ENCODE results near the gene ATXN2. TPM values are rescaled to one million over a fixed set of nuclear protein-coding genes. Genes with fewer than 3 reads are reported as not detected.

The ATXN2 gene
- total and polyA plus RNA-seq, 9 of the 15 experiments (the other 6 are each of a cell fraction or from before 2014, with no cell fraction given): 16.8 to 67.8 (median 29.3) TPM

- no peak for TF ChIP-seq ERF (CRISPR knock-in tag; IDR thresholded peaks at IDR 0.05)
- no peak for TF ChIP-seq NCOA2 (IDR thresholded peaks at IDR 0.05; ENCODE audit: partially characterized antibody in 2 of 2)
- no peak for TF ChIP-seq ZNF134 (CRISPR knock-in tag; conservative IDR thresholded peaks at IDR 0.05)
- TF ChIP-seq ZNF584 (CRISPR knock-in tag; IDR thresholded peaks at IDR 0.05; ENCODE audit: low read depth): no peak
- no peak for TF ChIP-seq ZNF239 (CRISPR knock-in tag; IDR thresholded peaks at IDR 0.05)
- no peak for TF ChIP-seq MAFG (tag; conservative IDR thresholded peaks at IDR 0.05)
- no peak for TF ChIP-seq HLTF (IDR thresholded peaks at IDR 0.05)
- no peak for TF ChIP-seq MLLT1 (IDR thresholded peaks at IDR 0.05)
- no peak for TF ChIP-seq TSC22D4 (tag; IDR thresholded peaks at IDR 0.05)
- TF ChIP-seq L3MBTL2 (IDR thresholded peaks at IDR 0.05): no peak
- no peak for TF ChIP-seq TFAM (CRISPR knock-in tag; conservative IDR thresholded peaks at IDR 0.05)
- no peak for TF ChIP-seq RFX5 (IDR thresholded peaks at IDR 0.05; ENCODE audit: low read depth, low read length)
- TF ChIP-seq CREBBP (IDR thresholded peaks at IDR 0.05; ENCODE audit: low read depth, low read length): no peak
- peak; percentile 84 for TF ChIP-seq JUND (IDR thresholded peaks at IDR 0.05; ENCODE audit: borderline replicate concordance, low read depth, low read length)
- TF ChIP-seq JUND (tag; IDR thresholded peaks at IDR 0.05; ENCODE audit: borderline replicate concordance, low read depth, low read length): no peak
- no peak for TF ChIP-seq ARHGAP35 (IDR thresholded peaks at IDR 0.05; ENCODE audit: partially characterized antibody)
- TF ChIP-seq CBFA2T3 (IDR thresholded peaks at IDR 0.05): peak; percentile 75
- no peak for TF ChIP-seq ELF2 (CRISPR knock-in tag; IDR thresholded peaks at IDR 0.05)
- TF ChIP-seq SMARCA5 (IDR thresholded peaks at IDR 0.05): no peak
- TF ChIP-seq RB1 (IDR thresholded peaks at IDR 0.05; ENCODE audit: low read depth): no peak
- no peak for TF ChIP-seq TCF7L2 (IDR thresholded peaks at IDR 0.05; ENCODE audit: low read depth, low read length)
- peak; percentile 70; the same call in 1 of the 2 replicates for TF ChIP-seq ZNF24 (IDR thresholded peaks at IDR 0.05)
- TF ChIP-seq ZKSCAN3 (CRISPR knock-in tag; IDR thresholded peaks at IDR 0.05): no peak
- TF ChIP-seq NR2C2 (CRISPR knock-in tag; IDR thresholded peaks at IDR 0.05): no peak
- 0 out of 2 replicates have a peak, but pooled peaks have one; percentile 3 for TF ChIP-seq NR2C2 (tag; IDR thresholded peaks at IDR 0.05)
- no peak for TF ChIP-seq STAT5B (CRISPR knock-in tag; IDR thresholded peaks at IDR 0.05)
- TF ChIP-seq FOSL1 (tag; conservative IDR thresholded peaks at IDR 0.05): peak; percentile 87
- no peak for TF ChIP-seq NBN (IDR thresholded peaks at IDR 0.05; ENCODE audit: low read depth)
Measured at GRCh38 chr12:111413442-111414086, 185.6 kb downstream of the ATXN2 start (continued).

Measured in K562 (cell line).